K562 (cell line): ENCODE results near the gene SNX9. TPM values are rescaled to one million over a fixed set of nuclear protein-coding genes. Genes with fewer than 3 reads are reported as not detected.

Source experiments
- CHD2 ChIP-seq: IDR thresholded peaks from 2 replicates; pipeline ENCODE4 v1.6.1; 2011; ENCODE audit warnings: low read depth, low read length
- ELK1 ChIP-seq: sonication (generic); formaldehyde crosslinking; IDR thresholded peaks from 2 replicates; pipeline ENCODE4 v1.8.1; 2022; ENCODE audit warnings: missing genetic modification reagents
- FOXM1 ChIP-seq, 2 experiments: fragments of 450-650 bp in 1 of 2; sonication (generic) in 1 of 2; formaldehyde crosslinking in 1 of 2; IDR thresholded peaks; 2 replicates each; pipeline versions ENCODE4 v1.6.1 to v1.9.0; 2017 to 2022; ENCODE audit warnings: low read depth in 2 of 2, mild to moderate bottlenecking in 2 of 2, missing genetic modification reagents in 1 of 2, moderate library complexity in 1 of 2
- JUND ChIP-seq, 2 experiments: IDR thresholded peaks; 2 replicates in 1 of 2; 3 replicates in 1 of 2; pipeline ENCODE4 v1.6.1; 2011; ENCODE audit warnings: borderline replicate concordance in 2 of 2, low read depth in 2 of 2, low read length in 2 of 2, improper control_type of control experiment in 1 of 2, missing biosample characterization in 1 of 2, missing genetic modification characterization in 1 of 2, missing genetic modification reagents in 1 of 2
- KLF13 ChIP-seq: fragments of 450-650 bp; IDR thresholded peaks from 2 replicates; pipeline ENCODE4 v1.6.1; 2016; ENCODE audit warnings: missing genetic modification characterization, low read depth, mild to moderate bottlenecking, missing compliant biosample characterization, moderate library complexity, borderline replicate concordance
- LEF1 ChIP-seq: fragments of 450-650 bp; IDR thresholded peaks from 2 replicates; pipeline ENCODE4 v1.6.1; 2016; ENCODE audit warnings: mild to moderate bottlenecking
- MIER1 ChIP-seq: fragments of 450-650 bp; IDR thresholded peaks from 2 replicates; pipeline ENCODE4 v1.6.1; 2016; ENCODE audit warnings: antibody characterized with exemption, mild to moderate bottlenecking, low read depth
- MLX ChIP-seq, 2 experiments: fragments of 450-650 bp in 1 of 2; sonication (generic) in 1 of 2; formaldehyde crosslinking; conservative IDR thresholded peaks; 2 replicates each; pipeline versions ENCODE4 v1.4.0 to v1.8.1; 2020 to 2022; ENCODE audit warnings: mild to moderate bottlenecking in 1 of 2, missing genetic modification reagents in 1 of 2
- NFATC3 ChIP-seq: fragments of 450-650 bp; IDR thresholded peaks from 2 replicates; pipeline ENCODE4 v1.6.1; 2017; ENCODE audit warnings: mild to moderate bottlenecking
- NFIX ChIP-seq: fragments of 250-450 bp; sonication (Bioruptor Pico); IDR thresholded peaks from 2 replicates; pipeline ENCODE4 v1.4.0; 2020; ENCODE audit warnings: low read depth, mild to moderate bottlenecking, moderate library complexity
- POLR2A ChIP-seq: fragments of 450-650 bp; conservative IDR thresholded peaks from 2 replicates; pipeline ENCODE4 v1.6.1; 2016
- PRMT5 ChIP-seq: sonication (generic); formaldehyde crosslinking; IDR thresholded peaks from 2 replicates; pipeline ENCODE4 v1.5.0; 2020; ENCODE audit warnings: missing genetic modification reagents
- RAD21 ChIP-seq, 2 experiments: fragments of 250-450 bp in 1 of 2; fragments of 450-650 bp in 1 of 2; sonication (Bioruptor Pico) in 1 of 2; formaldehyde crosslinking in 1 of 2; IDR thresholded peaks in 1 of 2; conservative IDR thresholded peaks in 1 of 2; 2 replicates each; pipeline versions ENCODE4 v1.4.0 to v1.8.0; 2020 to 2022; ENCODE audit warnings: mild to moderate bottlenecking in 2 of 2, moderate library complexity in 1 of 2
- RBM25 ChIP-seq: fragments of 200-400 bp; formaldehyde crosslinking; IDR thresholded peaks from 2 replicates; pipeline ENCODE4 v1.6.1; 2018; ENCODE audit warnings: low read length, low read depth, moderate library complexity; ENCODE audit not compliant: severe bottlenecking
- RCOR1 ChIP-seq, 2 experiments: IDR thresholded peaks; 2 replicates each; pipeline ENCODE4 v1.6.1; 2012; ENCODE audit warnings: low read depth in 2 of 2, low read length in 2 of 2, borderline replicate concordance in 1 of 2, improper control_type of control experiment in 1 of 2
- SMAD1 ChIP-seq: fragments of 150-350 bp; IDR thresholded peaks from 2 replicates; pipeline ENCODE4 v1.6.1; 2014; ENCODE audit warnings: low read length, low read depth; ENCODE audit not compliant: partially characterized antibody
- SMAD4 ChIP-seq: fragments of 250-450 bp; sonication (Bioruptor Pico); conservative IDR thresholded peaks from 2 replicates; pipeline ENCODE4 v1.8.0; 2021; ENCODE audit warnings: inconsistent platforms, mild to moderate bottlenecking, moderate library complexity
- SMARCB1 ChIP-seq: IDR thresholded peaks from 2 replicates; pipeline ENCODE4 v1.6.1; 2011; ENCODE audit warnings: improper control_type of control experiment, low read depth; ENCODE audit not compliant: insufficient read length
- SMC3 ChIP-seq: conservative IDR thresholded peaks from 2 replicates; pipeline ENCODE4 v1.6.1; 2011; ENCODE audit warnings: low read depth, low read length, improper control_type of control experiment; ENCODE audit not compliant: insufficient read depth
- TEAD2 ChIP-seq: fragments of 450-650 bp; IDR thresholded peaks from 2 replicates; pipeline ENCODE4 v1.6.1; 2016; ENCODE audit warnings: missing genetic modification characterization, control low read depth, missing compliant biosample characterization
- TFAM ChIP-seq: fragments of 250-450 bp; sonication (Bioruptor Pico); conservative IDR thresholded peaks from 2 replicates; pipeline ENCODE4 v1.5.0; 2021; ENCODE audit warnings: mild to moderate bottlenecking, moderate library complexity
- ZKSCAN3 ChIP-seq: fragments of 250-450 bp; sonication (Bioruptor Pico); IDR thresholded peaks from 2 replicates; pipeline ENCODE4 v1.4.0; 2020
- ZNF133 ChIP-seq: fragments of 250-450 bp; sonication (Bioruptor Pico); IDR thresholded peaks from 2 replicates; pipeline ENCODE4 v1.4.0; 2020; ENCODE audit warnings: mild to moderate bottlenecking
- ZNF212 ChIP-seq: fragments of 450-650 bp; formaldehyde crosslinking; IDR thresholded peaks from 2 replicates; pipeline ENCODE4 v1.4.0; 2020; ENCODE audit warnings: mild to moderate bottlenecking
- ZNF224 ChIP-seq: sonication (generic); formaldehyde crosslinking; IDR thresholded peaks from 2 replicates; pipeline ENCODE4 v1.8.0; 2022; ENCODE audit warnings: mild to moderate bottlenecking, missing genetic modification reagents
- ZNF239 ChIP-seq: fragments of 250-450 bp; sonication (Bioruptor Pico); IDR thresholded peaks from 2 replicates; pipeline ENCODE4 v1.4.0; 2020; ENCODE audit warnings: mild to moderate bottlenecking
- ZNF354B ChIP-seq: fragments of 250-450 bp; sonication (Bioruptor Pico); IDR thresholded peaks from 2 replicates; pipeline ENCODE4 v1.4.0; 2020
- ZNF551 ChIP-seq: fragments of 250-450 bp; sonication (Bioruptor Pico); IDR thresholded peaks from 2 replicates; pipeline ENCODE4 v1.5.0; 2021; ENCODE audit warnings: mild to moderate bottlenecking, moderate library complexity
- ZNF668 ChIP-seq: fragments of 250-450 bp; sonication (Bioruptor Pico); IDR thresholded peaks from 2 replicates; pipeline ENCODE4 v1.8.0; 2022; ENCODE audit warnings: mild to moderate bottlenecking, inconsistent platforms
- ZNF77 ChIP-seq: fragments of 250-450 bp; sonication (Bioruptor Pico); IDR thresholded peaks from 2 replicates; pipeline ENCODE4 v1.5.0; 2020
- polyA plus RNA-seq, 8 experiments: library from polyadenylated mRNA; depleted of rRNA in 4 of 8; stranded (reverse) in 5 of 8; unstranded in 3 of 8; fragments of >200 nt; fragmentation: Nextera tagmentation in 2 of 8; fragmentation: Illumina TruSeq in 1 of 8; extraction: Ambion mirVana in 2 of 8; extraction: Trizol in 1 of 8; gene quantifications; 2 replicates each; pipeline versions ENCODE4 v1.2.1 to v1.2.3, GENCODE V29; 2011 to 2014; ENCODE audit warnings: inconsistent platforms in 1 of 8, missing spikeins in 1 of 8
- total RNA-seq, 7 experiments: library from RNA; depleted of rRNA in 6 of 7; stranded (reverse); fragments of >200 nt in 6 of 7; fragmentation: Illumina TruSeq in 2 of 7; extraction: Trizol in 2 of 7; gene quantifications; 2 replicates each; pipeline versions ENCODE4 v1.2.1 to v1.2.3, GENCODE V29; 2011 to 2021; ENCODE audit warnings: low replicate concordance in 1 of 7

The SNX9 gene
- total and polyA plus RNA-seq, 9 of the 15 experiments (the other 6 are each of a cell fraction or from before 2014, with no cell fraction given) = 6.0 to 81.7 (median 57.1) TPM

GRCh38 chr6:157861814-157862213 is 38.8 kb downstream of the SNX9 start (continued):
- TF ChIP-seq SMAD1 (no peak), TFAM (CRISPR knock-in tag) (no peak), MLX (CRISPR knock-in tag; conservative IDR thresholded peaks at IDR 0.05) (no peak), FOXM1 (IDR thresholded peaks at IDR 0.05; ENCODE audit: low read depth) (no peak), FOXM1 (CRISPR knock-in tag; IDR thresholded peaks at IDR 0.05; ENCODE audit: low read depth) (no peak), NFATC3 (no peak), POLR2A (no peak), ZNF354B (CRISPR knock-in tag) (no peak), LEF1 (no peak), ZNF668 (CRISPR knock-in tag) (no peak), ZKSCAN3 (CRISPR knock-in tag) (no peak), SMAD4 (peak; percentile 59), PRMT5 (no peak), CHD2 (no peak), NFIX (CRISPR knock-in tag) (no peak), SMC3 (no peak), ZNF212 (CRISPR knock-in tag) (no peak), KLF13 (tag) (no peak), ZNF224 (CRISPR knock-in tag) (no peak), ELK1 (CRISPR knock-in tag) (no peak), RBM25 (no peak), RAD21 (CRISPR knock-in tag; conservative IDR thresholded peaks at IDR 0.05 in 1 of 2, IDR thresholded peaks at IDR 0.05 in 1 of 2) (peak; percentile 3 to 16; a peak in 1 of 4 replicates), ZNF77 (CRISPR knock-in tag) (no peak), ZNF133 (CRISPR knock-in tag) (no peak), ZNF239 (CRISPR knock-in tag) (no peak), TEAD2 (no peak), RCOR1 (IDR thresholded peaks at IDR 0.05; ENCODE audit: borderline replicate concordance in 1 of 2, low read depth in 2 of 2, low read length in 2 of 2) (peak in 1 of 2 experiments; percentile 82; a peak in 2 of 4 replicates), SMARCB1 (no peak), ZNF551 (no peak), MIER1 (no peak), JUND (IDR thresholded peaks at IDR 0.05; ENCODE audit: borderline replicate concordance, low read depth, low read length) (peak; percentile 96), JUND (tag; IDR thresholded peaks at IDR 0.05; ENCODE audit: borderline replicate concordance, low read depth, low read length) (peak; percentile 93)
